ENCODE results near the gene GBP5.
"Not testable (repeated sequence)": the region's sequence is repeated elsewhere in the genome, so short reads cannot be mapped to it uniquely, and the experiment has no call there.

The GBP5 gene

DNA sequence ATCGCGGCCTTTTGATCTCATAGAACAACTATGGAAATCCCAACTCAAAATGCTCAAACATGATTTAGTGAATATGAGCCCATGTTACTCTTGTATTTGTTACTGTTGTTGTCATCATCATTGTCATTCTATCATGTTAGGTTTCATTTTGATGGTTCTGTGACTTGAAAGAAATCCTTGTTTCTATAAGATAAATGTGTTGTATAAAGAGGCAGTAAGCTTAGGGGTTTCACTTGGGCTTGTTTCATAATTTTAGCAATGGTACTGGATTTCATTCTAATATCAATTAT, 15.3 kb upstream of the GBP5 start:
- no peak overlapping the region for H2AFZ ChIP-seq
- H3K4me1 ChIP-seq: no peaks in the 10 kb centered on the region
- no peaks in the 10 kb centered on the region for H3K27me3 ChIP-seq (ENCODE audit: control insufficient read depth, insufficient read depth, low read length)
- TF ChIP-seq, protein P1, sequence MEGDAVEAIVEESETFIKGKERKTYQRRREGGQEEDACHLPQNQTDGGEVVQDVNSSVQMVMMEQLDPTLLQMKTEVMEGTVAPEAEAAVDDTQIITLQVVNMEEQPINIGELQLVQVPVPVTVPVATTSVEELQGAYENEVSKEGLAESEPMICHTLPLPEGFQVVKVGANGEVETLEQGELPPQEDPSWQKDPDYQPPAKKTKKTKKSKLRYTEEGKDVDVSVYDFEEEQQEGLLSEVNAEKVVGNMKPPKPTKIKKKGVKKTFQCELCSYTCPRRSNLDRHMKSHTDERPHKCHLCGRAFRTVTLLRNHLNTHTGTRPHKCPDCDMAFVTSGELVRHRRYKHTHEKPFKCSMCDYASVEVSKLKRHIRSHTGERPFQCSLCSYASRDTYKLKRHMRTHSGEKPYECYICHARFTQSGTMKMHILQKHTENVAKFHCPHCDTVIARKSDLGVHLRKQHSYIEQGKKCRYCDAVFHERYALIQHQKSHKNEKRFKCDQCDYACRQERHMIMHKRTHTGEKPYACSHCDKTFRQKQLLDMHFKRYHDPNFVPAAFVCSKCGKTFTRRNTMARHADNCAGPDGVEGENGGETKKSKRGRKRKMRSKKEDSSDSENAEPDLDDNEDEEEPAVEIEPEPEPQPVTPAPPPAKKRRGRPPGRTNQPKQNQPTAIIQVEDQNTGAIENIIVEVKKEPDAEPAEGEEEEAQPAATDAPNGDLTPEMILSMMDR (IDR thresholded peaks at IDR 0.05): no peak
- no peak overlapping the region for H3K9ac ChIP-seq
- H3K4me3 ChIP-seq (ENCODE audit: low read depth, low read length): no peak overlapping the region
- H3K79me2 ChIP-seq: no peaks in the 10 kb centered on the region
- no peak overlapping the region for H3K4me2 ChIP-seq (ENCODE audit: low read length)
- H3K9me3 ChIP-seq (ENCODE audit: control insufficient read depth, low read length): no peaks in the 10 kb centered on the region
- no peaks in the 10 kb centered on the region for H3K36me3 ChIP-seq (ENCODE audit: control insufficient read depth, insufficient read depth, low read length)
- no peak overlapping the region for H3K27ac ChIP-seq

GRCh38 chr1:89287181-89288050, 14.8 kb upstream of the GBP5 start:
- no peak overlapping the region for H3K4me3 ChIP-seq (ENCODE audit: low read depth, low read length)
- no peak overlapping the region for H3K9ac ChIP-seq

GRCh38 chr1:89286549-89287180, 14.0 kb upstream of the GBP5 start:
- Histone ChIP-seq H3K79me2 (no peaks in the 10 kb centered on the region), H3K4me2 (ENCODE audit: low read length) (no peak overlapping the region), H3K36me3 (ENCODE audit: control insufficient read depth, insufficient read depth, low read length) (no peaks in the 10 kb centered on the region), H2AFZ (peak overlapping the region; percentile 54), H3K9me3 (ENCODE audit: control insufficient read depth, low read length) (no peaks in the 10 kb centered on the region), H3K27ac (peak overlapping the region; percentile 36), H3K27me3 (ENCODE audit: control insufficient read depth, insufficient read depth, low read length) (no peaks in the 10 kb centered on the region), H3K4me3 (ENCODE audit: low read depth, low read length) (no peak overlapping the region), H3K4me1 (no peaks in the 10 kb centered on the region), H3K9ac (no peak overlapping the region)
- TF ChIP-seq, protein P1 (IDR thresholded peaks at IDR 0.05): no peak

More at GRCh38 chr1:89287181-89288050, 14.8 kb upstream of the GBP5 start:
- Histone ChIP-seq H3K4me1 (no peaks in the 10 kb centered on the region), H2AFZ (peak overlapping the region; percentile 54), H3K79me2 (no peaks in the 10 kb centered on the region), H3K4me2 (ENCODE audit: low read length) (no peak overlapping the region), H3K36me3 (ENCODE audit: control insufficient read depth, insufficient read depth, low read length) (no peaks in the 10 kb centered on the region), H3K27ac (no peak overlapping the region), H3K27me3 (ENCODE audit: control insufficient read depth, insufficient read depth, low read length) (no peaks in the 10 kb centered on the region), H3K9me3 (ENCODE audit: control insufficient read depth, low read length) (no peaks in the 10 kb centered on the region)
- TF ChIP-seq, protein P1 (IDR thresholded peaks at IDR 0.05): no peak

- Histone ChIP-seq H3K27me3 (ENCODE audit: control insufficient read depth, insufficient read depth, low read length) (no peaks in the 10 kb centered on the region), H3K4me2 (ENCODE audit: low read length) (no peak overlapping the region), H3K36me3 (ENCODE audit: control insufficient read depth, insufficient read depth, low read length) (no peaks in the 10 kb centered on the region), H3K79me2 (no peaks in the 10 kb centered on the region), H3K4me3 (ENCODE audit: low read depth, low read length) (no peak overlapping the region), H3K27ac (no peak overlapping the region), H2AFZ (no peak overlapping the region), H3K4me1 (no peaks in the 10 kb centered on the region), H3K9me3 (ENCODE audit: control insufficient read depth, low read length) (no peaks in the 10 kb centered on the region), H3K9ac (no peak overlapping the region)
- TF ChIP-seq, protein P1 (IDR thresholded peaks at IDR 0.05): no peak
Observed at GRCh38 chr1:89285745-89286380, 13.2 kb upstream of the GBP5 start.

DNA sequence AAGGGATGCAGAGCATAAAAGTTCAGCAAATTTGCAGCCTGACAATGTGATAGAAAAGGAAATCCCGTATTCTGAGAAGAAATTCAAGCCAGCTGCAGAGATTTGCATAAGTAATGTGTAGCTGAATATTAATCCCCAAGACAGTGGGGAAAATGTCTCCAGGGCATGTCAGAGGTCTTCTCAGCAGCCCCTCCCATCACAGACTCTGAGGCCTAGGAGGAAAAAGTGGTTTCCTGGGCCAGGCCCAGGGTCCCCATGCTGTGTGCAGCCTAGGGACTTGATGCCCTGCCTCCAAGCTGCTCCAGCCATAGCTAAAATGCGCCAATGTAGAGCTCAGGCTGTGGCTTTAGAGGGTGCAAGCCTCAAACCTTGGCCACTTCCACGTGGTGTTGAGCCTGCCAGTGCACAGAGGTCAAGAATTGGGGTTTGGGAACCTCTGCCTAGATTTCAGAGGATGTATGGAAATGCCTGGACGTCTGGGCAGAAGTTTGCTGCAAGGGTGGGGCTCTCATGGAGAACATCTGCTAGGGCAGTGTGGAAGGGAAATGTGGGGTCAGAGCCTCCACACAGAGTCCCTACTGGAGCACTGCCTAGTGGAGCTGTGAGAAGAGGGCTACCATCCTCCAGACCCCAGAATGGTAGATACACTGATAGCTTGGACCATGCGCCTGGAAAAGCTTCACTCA, 11.6 kb upstream of the GBP5 start:
- H3K9me3 ChIP-seq (ENCODE audit: control insufficient read depth, low read length); H3K27ac ChIP-seq; H3K36me3 ChIP-seq (ENCODE audit: control insufficient read depth, insufficient read depth, low read length); H2AFZ ChIP-seq; H3K27me3 ChIP-seq (ENCODE audit: control insufficient read depth, insufficient read depth, low read length); H3K9ac ChIP-seq; H3K79me2 ChIP-seq; H3K4me1 ChIP-seq; H3K4me3 ChIP-seq (ENCODE audit: low read depth, low read length); H3K4me2 ChIP-seq (ENCODE audit: low read length): not testable (repeated sequence)
